Measurements from ENCODE around the gene ALG12. TPM values are rescaled to one million over a fixed set of nuclear protein-coding genes. Genes with fewer than 3 reads are reported as not detected.

ALG12 gene
- total and polyA plus RNA-seq, 2 of the 13 experiments (the other 11 are each of a cell fraction or from before 2014, with no cell fraction given), result 7.8 to 15.8 TPM

GRCh38 chr22:49862496-49862776 is 55.8 kb downstream of the ALG12 start:
- H4K20me1 ChIP-seq (ENCODE audit: insufficient read depth, low read length), result peaks cover 10% of the 10 kb centered on the region
- TF ChIP-seq GATAD1 (CRISPR knock-in tag; IDR thresholded peaks at IDR 0.05), result no peak
- no peak for TF ChIP-seq SNAI1 (CRISPR knock-in tag; IDR thresholded peaks at IDR 0.05; ENCODE audit: borderline replicate concordance)
- TF ChIP-seq GABPA (IDR thresholded peaks at IDR 0.05; ENCODE audit: low read depth, low read length), result no peak
- TF ChIP-seq GABPA (CRISPR knock-in tag; IDR thresholded peaks at IDR 0.05; ENCODE audit: low read depth), result no peak
- TF ChIP-seq NCOR1 (IDR thresholded peaks at IDR 0.05; ENCODE audit: borderline replicate concordance, low read length), result no peak
- TF ChIP-seq, protein P1, sequence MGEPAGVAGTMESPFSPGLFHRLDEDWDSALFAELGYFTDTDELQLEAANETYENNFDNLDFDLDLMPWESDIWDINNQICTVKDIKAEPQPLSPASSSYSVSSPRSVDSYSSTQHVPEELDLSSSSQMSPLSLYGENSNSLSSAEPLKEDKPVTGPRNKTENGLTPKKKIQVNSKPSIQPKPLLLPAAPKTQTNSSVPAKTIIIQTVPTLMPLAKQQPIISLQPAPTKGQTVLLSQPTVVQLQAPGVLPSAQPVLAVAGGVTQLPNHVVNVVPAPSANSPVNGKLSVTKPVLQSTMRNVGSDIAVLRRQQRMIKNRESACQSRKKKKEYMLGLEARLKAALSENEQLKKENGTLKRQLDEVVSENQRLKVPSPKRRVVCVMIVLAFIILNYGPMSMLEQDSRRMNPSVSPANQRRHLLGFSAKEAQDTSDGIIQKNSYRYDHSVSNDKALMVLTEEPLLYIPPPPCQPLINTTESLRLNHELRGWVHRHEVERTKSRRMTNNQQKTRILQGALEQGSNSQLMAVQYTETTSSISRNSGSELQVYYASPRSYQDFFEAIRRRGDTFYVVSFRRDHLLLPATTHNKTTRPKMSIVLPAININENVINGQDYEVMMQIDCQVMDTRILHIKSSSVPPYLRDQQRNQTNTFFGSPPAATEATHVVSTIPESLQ (CRISPR knock-in tag; conservative IDR thresholded peaks at IDR 0.05), result no peak
- TF ChIP-seq IKZF4 (CRISPR knock-in tag; IDR thresholded peaks at IDR 0.05; ENCODE audit: borderline replicate concordance, low read depth, not compliant biosample characterization), result no peak
- no peak for TF ChIP-seq SUZ12 (IDR thresholded peaks at IDR 0.05; ENCODE audit: low read depth, low read length)
- no peak for TF ChIP-seq FOXP1 (IDR thresholded peaks at IDR 0.05)
- no peak for TF ChIP-seq FOXP1 (CRISPR knock-in tag; IDR thresholded peaks at IDR 0.05)
- TF ChIP-seq ZNF468 (CRISPR knock-in tag; IDR thresholded peaks at IDR 0.05), result no peak
- no peak for TF ChIP-seq FOXK2 (IDR thresholded peaks at IDR 0.05)
- no peak for TF ChIP-seq ATF2 (CRISPR knock-in tag; IDR thresholded peaks at IDR 0.05)
- TF ChIP-seq, protein P2, sequence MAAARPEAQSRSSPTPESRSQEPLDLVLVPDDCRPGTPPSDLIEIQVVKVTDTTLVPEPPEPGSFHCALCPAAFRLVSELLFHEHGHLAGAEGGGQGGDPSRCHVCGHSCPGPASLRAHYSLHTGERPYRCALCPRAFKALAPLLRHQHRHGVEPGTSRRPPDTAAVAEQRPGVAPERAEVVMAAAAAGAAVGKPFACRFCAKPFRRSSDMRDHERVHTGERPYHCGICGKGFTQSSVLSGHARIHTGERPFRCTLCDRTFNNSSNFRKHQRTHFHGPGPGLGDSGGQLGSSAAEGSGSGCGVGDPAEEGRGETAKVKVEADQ (CRISPR knock-in tag; IDR thresholded peaks at IDR 0.05; ENCODE audit: borderline replicate concordance), result no peak
- no peak for TF ChIP-seq ZNF589 (CRISPR knock-in tag; conservative IDR thresholded peaks at IDR 0.05)
- TF ChIP-seq, protein P3, sequence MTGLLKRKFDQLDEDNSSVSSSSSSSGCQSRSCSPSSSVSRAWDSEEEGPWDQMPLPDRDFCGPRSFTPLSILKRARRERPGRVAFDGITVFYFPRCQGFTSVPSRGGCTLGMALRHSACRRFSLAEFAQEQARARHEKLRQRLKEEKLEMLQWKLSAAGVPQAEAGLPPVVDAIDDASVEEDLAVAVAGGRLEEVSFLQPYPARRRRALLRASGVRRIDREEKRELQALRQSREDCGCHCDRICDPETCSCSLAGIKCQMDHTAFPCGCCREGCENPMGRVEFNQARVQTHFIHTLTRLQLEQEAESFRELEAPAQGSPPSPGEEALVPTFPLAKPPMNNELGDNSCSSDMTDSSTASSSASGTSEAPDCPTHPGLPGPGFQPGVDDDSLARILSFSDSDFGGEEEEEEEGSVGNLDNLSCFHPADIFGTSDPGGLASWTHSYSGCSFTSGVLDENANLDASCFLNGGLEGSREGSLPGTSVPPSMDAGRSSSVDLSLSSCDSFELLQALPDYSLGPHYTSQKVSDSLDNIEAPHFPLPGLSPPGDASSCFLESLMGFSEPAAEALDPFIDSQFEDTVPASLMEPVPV (CRISPR knock-in tag; IDR thresholded peaks at IDR 0.05), result no peak

More at GRCh38 chr22:49862496-49862776, 55.8 kb downstream of the ALG12 start:
- H3K79me2 ChIP-seq (ENCODE audit: insufficient read depth, low read length), result peaks cover 87% of the 10 kb centered on the region
- H3K27ac ChIP-seq (ENCODE audit: extremely low read length, insufficient read depth, low read length), result no peak overlapping the region
- H2AFZ ChIP-seq (ENCODE audit: low read length), result no peak overlapping the region
- in situ Hi-C loops (cut with HindIII; ENCODE audit: extremely low pct_ligation_motif_present, low pct_unique_long_range_greater_than_20kb), result no loop called here
- H3K36me3 ChIP-seq (replicated peaks in 1 of 2; ENCODE audit: control insufficient read depth in 1 of 2, insufficient read depth in 2 of 2, low read length in 2 of 2), result peaks cover 0 to 5% of the 10 kb centered on the region in 2 experiments; a peak in 2 of 5 replicates
- POLR2A ChIA-PET, result no interaction called here
- H3K4me2 ChIP-seq (ENCODE audit: low read depth, low read length), result no peak overlapping the region
- peaks cover 14% of the 10 kb centered on the region for H3K9me3 ChIP-seq (ENCODE audit: low read length)
- DNase-seq (ENCODE audit: low spot score) (no peak), FAIRE-seq (no peak), ATAC-seq (no peak)
- H3K4me1 ChIP-seq (ENCODE audit: insufficient read depth, low read length), result peaks cover 20% of the 10 kb centered on the region
- no peaks in the 10 kb centered on the region for H3K27me3 ChIP-seq (ENCODE audit: control insufficient read depth in 1 of 2, insufficient read depth in 2 of 2, low read length in 2 of 2)
- intact Hi-C loops (cut with micrococcal nuclease; ENCODE audit: unreplicated experiment), result no loop called here
- no peak overlapping the region for H3K4me3 ChIP-seq (replicated peaks in 1 of 3; ENCODE audit: insufficient read depth in 1 of 3, low read depth in 2 of 3, low read length in 3 of 3)
- no peak overlapping the region for H3K9ac ChIP-seq (ENCODE audit: insufficient read depth, low read depth, low read length)
- CTCF ChIA-PET (ENCODE audit: low intra/inter-chr PET ratio, low total read pairs), result no interaction called here
- 95% methylated on average over 5 of the region's 5 CpGs for WGBS (ENCODE audit: low lambda C conversion rate)
- no TSS peak for BruUV-seq (replicated peaks)
